ENCODE results near the gene SLC28A3.
"Not testable (repeated sequence)": the region's sequence is repeated elsewhere in the genome, so short reads cannot be mapped to it uniquely, and the experiment has no call there.

Gene SLC28A3

GRCh38 chr9:84340535-84340934 lies at the start of gene SLC28A3:
TSS of gene SLC28A3 (minus strand) at chr9:84340758. CDS start at chr9:84340633, 125 bp downstream.
- Mint-ChIP-seq H3K9me3 (no peaks in the 10 kb centered on the region), H3K27ac (no peak within 1 kb of the TSS)

GRCh38 chr9:84390254-84390653 lies 49.7 kb upstream of the SLC28A3 start:
- not testable (repeated sequence) for H3K36me3 Mint-ChIP-seq (ENCODE audit: low read depth); H3K9me3 Mint-ChIP-seq; H3K27ac Mint-ChIP-seq; H3K27me3 Mint-ChIP-seq (ENCODE audit: low read depth); H3K4me1 Mint-ChIP-seq (ENCODE audit: low read depth); H3K4me3 Mint-ChIP-seq
- DNase-seq (ENCODE audit: low spot score), result peak; percentile 11

More at GRCh38 chr9:84340535-84340934, at the start of gene SLC28A3:
- Mint-ChIP-seq H3K36me3 (ENCODE audit: low read depth) (no peaks in the 10 kb centered on the region), H3K4me3 (no peak within 1 kb of the TSS), H3K4me1 (ENCODE audit: low read depth) (no peaks in the 10 kb centered on the region), H3K27me3 (ENCODE audit: low read depth) (peaks cover 7% of the 10 kb centered on the region)
- DNase-seq (ENCODE audit: low spot score), result no peak

GRCh38 chr9:84387821-84388220 lies 47.3 kb upstream of the SLC28A3 start:
- no peak for DNase-seq (ENCODE audit: low spot score)
- no peaks in the 10 kb centered on the region for H3K36me3 Mint-ChIP-seq (ENCODE audit: low read depth)
- H3K4me3 Mint-ChIP-seq, result no peak overlapping the region
- H3K27me3 Mint-ChIP-seq (ENCODE audit: low read depth), result peaks cover 3% of the 10 kb centered on the region
- H3K9me3 Mint-ChIP-seq, result no peaks in the 10 kb centered on the region
- H3K27ac Mint-ChIP-seq, result no peak overlapping the region
- peaks cover 1% of the 10 kb centered on the region for H3K4me1 Mint-ChIP-seq (ENCODE audit: low read depth)

- no peak overlapping the region for H3K27ac Mint-ChIP-seq
These were observed 46.2 kb upstream of the SLC28A3 start for GRCh38 chr9:84386753-84387152.

GRCh38 chr9:84385386-84386040 lies 45.0 kb upstream of the SLC28A3 start:
- no peak for DNase-seq (ENCODE audit: low spot score)
- Mint-ChIP-seq H3K4me3 (no peak overlapping the region), H3K27ac (no peak overlapping the region), H3K36me3 (ENCODE audit: low read depth) (no peaks in the 10 kb centered on the region), H3K27me3 (ENCODE audit: low read depth) (peaks cover 3% of the 10 kb centered on the region), H3K4me1 (ENCODE audit: low read depth) (peaks cover 1% of the 10 kb centered on the region), H3K9me3 (no peaks in the 10 kb centered on the region)

More at GRCh38 chr9:84386753-84387152, 46.2 kb upstream of the SLC28A3 start:
- DNase-seq (ENCODE audit: low spot score), result no peak
- H3K27me3 Mint-ChIP-seq (ENCODE audit: low read depth), result peaks cover 3% of the 10 kb centered on the region
- H3K36me3 Mint-ChIP-seq (ENCODE audit: low read depth), result no peaks in the 10 kb centered on the region
- no peaks in the 10 kb centered on the region for H3K9me3 Mint-ChIP-seq
- H3K4me1 Mint-ChIP-seq (ENCODE audit: low read depth), result peaks cover 1% of the 10 kb centered on the region
- no peak overlapping the region for H3K4me3 Mint-ChIP-seq

GRCh38 chr9:84384617-84385016 lies 44.1 kb upstream of the SLC28A3 start:
- Mint-ChIP-seq H3K9me3 (no peaks in the 10 kb centered on the region), H3K27ac (no peak overlapping the region), H3K4me3 (no peak overlapping the region), H3K36me3 (ENCODE audit: low read depth) (no peaks in the 10 kb centered on the region), H3K27me3 (ENCODE audit: low read depth) (peaks cover 3% of the 10 kb centered on the region), H3K4me1 (ENCODE audit: low read depth) (no peaks in the 10 kb centered on the region)
- DNase-seq (ENCODE audit: low spot score), result no peak

- no peak overlapping the region for H3K4me3 Mint-ChIP-seq
- H3K27me3 Mint-ChIP-seq (ENCODE audit: low read depth), result peaks cover 3% of the 10 kb centered on the region
- no peaks in the 10 kb centered on the region for H3K4me1 Mint-ChIP-seq (ENCODE audit: low read depth)
- no peaks in the 10 kb centered on the region for H3K9me3 Mint-ChIP-seq
- H3K36me3 Mint-ChIP-seq (ENCODE audit: low read depth), result no peaks in the 10 kb centered on the region
- DNase-seq (ENCODE audit: low spot score), result no peak
- no peak overlapping the region for H3K27ac Mint-ChIP-seq
These were observed 42.6 kb upstream of the SLC28A3 start for GRCh38 chr9:84383178-84383577.

- Mint-ChIP-seq H3K4me3 (no peak overlapping the region), H3K9me3 (no peaks in the 10 kb centered on the region), H3K27ac (no peak overlapping the region), H3K27me3 (ENCODE audit: low read depth) (peaks cover 3% of the 10 kb centered on the region), H3K4me1 (ENCODE audit: low read depth) (no peaks in the 10 kb centered on the region), H3K36me3 (ENCODE audit: low read depth) (no peaks in the 10 kb centered on the region)
- no peak for DNase-seq (ENCODE audit: low spot score)
These were observed 42.2 kb upstream of the SLC28A3 start for GRCh38 chr9:84382720-84383119.

GRCh38 chr9:84381508-84381907 lies 41.0 kb upstream of the SLC28A3 start:
- peaks cover 3% of the 10 kb centered on the region for H3K27me3 Mint-ChIP-seq (ENCODE audit: low read depth)
- no peaks in the 10 kb centered on the region for H3K36me3 Mint-ChIP-seq (ENCODE audit: low read depth)
- DNase-seq (ENCODE audit: low spot score), result no peak
- no peaks in the 10 kb centered on the region for H3K4me1 Mint-ChIP-seq (ENCODE audit: low read depth)
- H3K4me3 Mint-ChIP-seq, result no peak overlapping the region
- no peaks in the 10 kb centered on the region for H3K9me3 Mint-ChIP-seq
- no peak overlapping the region for H3K27ac Mint-ChIP-seq

- DNase-seq (ENCODE audit: low spot score), result no peak
- Mint-ChIP-seq H3K4me3 (no peak overlapping the region), H3K27me3 (ENCODE audit: low read depth) (peaks cover 5% of the 10 kb centered on the region)
These were observed 39.2 kb upstream of the SLC28A3 start for GRCh38 chr9:84379740-84380139.

GRCh38 chr9:84375954-84376353 lies 35.4 kb upstream of the SLC28A3 start:
- Mint-ChIP-seq H3K27ac (no peak overlapping the region), H3K36me3 (ENCODE audit: low read depth) (no peaks in the 10 kb centered on the region), H3K4me3 (no peak overlapping the region), H3K27me3 (ENCODE audit: low read depth) (peaks cover 2% of the 10 kb centered on the region), H3K4me1 (ENCODE audit: low read depth) (no peaks in the 10 kb centered on the region), H3K9me3 (no peaks in the 10 kb centered on the region)
- no peak for DNase-seq (ENCODE audit: low spot score)

More at GRCh38 chr9:84379740-84380139, 39.2 kb upstream of the SLC28A3 start:
- no peaks in the 10 kb centered on the region for H3K4me1 Mint-ChIP-seq (ENCODE audit: low read depth)
- H3K36me3 Mint-ChIP-seq (ENCODE audit: low read depth), result no peaks in the 10 kb centered on the region
- no peaks in the 10 kb centered on the region for H3K9me3 Mint-ChIP-seq
- H3K27ac Mint-ChIP-seq, result no peak overlapping the region

- Mint-ChIP-seq H3K9me3 (no peaks in the 10 kb centered on the region), H3K27ac (no peak overlapping the region)
These were observed 34.0 kb upstream of the SLC28A3 start for GRCh38 chr9:84374516-84374915.

GRCh38 chr9:84374013-84374412 lies 33.5 kb upstream of the SLC28A3 start:
- Mint-ChIP-seq H3K9me3 (no peaks in the 10 kb centered on the region), H3K4me1 (ENCODE audit: low read depth) (no peaks in the 10 kb centered on the region), H3K27ac (no peak overlapping the region), H3K27me3 (ENCODE audit: low read depth) (peaks cover 2% of the 10 kb centered on the region), H3K4me3 (no peak overlapping the region), H3K36me3 (ENCODE audit: low read depth) (no peaks in the 10 kb centered on the region)
- DNase-seq (ENCODE audit: low spot score), result no peak

More at GRCh38 chr9:84374516-84374915, 34.0 kb upstream of the SLC28A3 start:
- Mint-ChIP-seq H3K4me3 (no peak overlapping the region), H3K36me3 (ENCODE audit: low read depth) (no peaks in the 10 kb centered on the region), H3K27me3 (ENCODE audit: low read depth) (peaks cover 2% of the 10 kb centered on the region), H3K4me1 (ENCODE audit: low read depth) (no peaks in the 10 kb centered on the region)
- DNase-seq (ENCODE audit: low spot score), result no peak

- Mint-ChIP-seq H3K4me3 (no peak overlapping the region), H3K4me1 (ENCODE audit: low read depth) (no peaks in the 10 kb centered on the region), H3K27ac (no peak overlapping the region), H3K36me3 (ENCODE audit: low read depth) (no peaks in the 10 kb centered on the region), H3K27me3 (ENCODE audit: low read depth) (peaks cover 2% of the 10 kb centered on the region), H3K9me3 (no peaks in the 10 kb centered on the region)
- DNase-seq (ENCODE audit: low spot score), result no peak
These were observed 31.2 kb upstream of the SLC28A3 start for GRCh38 chr9:84371737-84372136.

GRCh38 chr9:84368601-84369000 lies 28.0 kb upstream of the SLC28A3 start:
- DNase-seq (ENCODE audit: low spot score), result no peak
- H3K27me3 Mint-ChIP-seq (ENCODE audit: low read depth), result no peaks in the 10 kb centered on the region
- H3K36me3 Mint-ChIP-seq (ENCODE audit: low read depth), result no peaks in the 10 kb centered on the region
- no peaks in the 10 kb centered on the region for H3K4me1 Mint-ChIP-seq (ENCODE audit: low read depth)
- no peak overlapping the region for H3K4me3 Mint-ChIP-seq
- H3K9me3 Mint-ChIP-seq, result no peaks in the 10 kb centered on the region
- H3K27ac Mint-ChIP-seq, result no peak overlapping the region
